Left lung (tissue), 10 donors: ENCODE measurements around the gene RASIP1. TPM values are rescaled to one million over a fixed set of nuclear protein-coding genes. Genes with fewer than 3 reads are reported as not detected.
"Not testable (repeated sequence)": the region's sequence is repeated elsewhere in the genome, so short reads cannot be mapped to it uniquely, and the experiment has no call there.

Experiments
- ATAC-seq: fragments of 200-7000 bp; cut with Tn5 transposase; one replicate; pipeline ENCODE4 v1.9.1; 2020; ENCODE audit warnings: moderate library complexity
- DNase-seq, 4 donors: peaks; one replicate each; pipeline ENCODE4 v3.0.0-alpha.2; 2013 to 2020
- H3K27ac ChIP-seq, 2 donors: fragments of 200-600 bp; sonication (generic) in 1 of 2; one replicate each; pipeline versions ENCODE4 v1.5.0 to v1.8.0; 2020 to 2021
- H3K27me3 ChIP-seq, 2 donors: fragments of 200-600 bp; sonication (generic) in 1 of 2; one replicate each; pipeline versions ENCODE4 v1.5.0 to v1.8.0; 2020 to 2021
- H3K36me3 ChIP-seq, 2 donors: fragments of 200-600 bp; sonication (generic) in 1 of 2; one replicate each; pipeline versions ENCODE4 v1.5.0 to v1.8.0; 2020 to 2021
- H3K4me1 ChIP-seq, 2 donors: fragments of 200-600 bp; one replicate each; pipeline ENCODE4 v1.8.0; 2021
- H3K4me3 ChIP-seq, 2 donors: fragments of 200-600 bp; sonication (generic) in 1 of 2; one replicate each; pipeline versions ENCODE4 v1.5.0 to v1.8.0; 2020 to 2021; ENCODE audit warnings: mild to moderate bottlenecking in 1 of 2
- H3K9me3 ChIP-seq, 2 donors: fragments of 200-600 bp; sonication (generic) in 1 of 2; one replicate each; pipeline versions ENCODE4 v1.5.0 to v1.8.0; 2020 to 2021
- CTCF ChIP-seq, 2 donors: fragments of 200-600 bp; sonication (generic) in 1 of 2; IDR thresholded peaks; one replicate each; pipeline versions ENCODE4 v1.5.0 to v1.8.0; 2021; ENCODE audit warnings: antibody characterized with exemption in 2 of 2
- intact Hi-C, 2 donors: fragments of 100-400 bp; cut with DNase I; formaldehyde crosslinking; loops; one replicate each; pipeline versions ENCODE4 v1.11.2 to v1.14.2; 2022
- polyA plus RNA-seq, 6 donors: library from polyadenylated mRNA; unstranded; fragments of 120-200 nt; gene quantifications; one replicate each; pipeline ENCODE4 v1.2.1, GENCODE V29; 2013; ENCODE audit not compliant: insufficient read length in 6 of 6
- total RNA-seq, 2 donors: library from RNA; stranded (reverse); fragmentation: NEBNext Ultra II Directional; extraction: Animal tissue kit (Norgen Biotek cat#: 25700); gene quantifications; one replicate each; pipeline ENCODE4 v1.2.1, GENCODE V29; 2021
- donor health status: DM: no; HTN: yes; CAD: no.
- donor health status: DM: no; HTN: no; CAD: no.

The RASIP1 gene
- total and polyA plus RNA-seq, 8 donors: 15.0 to 29.9 (median 23.8) TPM

GRCh38 chr19:48770734-48771472, 30.5 kb upstream of the RASIP1 start:
- H3K4me3 ChIP-seq: no peak overlapping the region
- DNase-seq (no peak), ATAC-seq (no peak)
- H3K27ac ChIP-seq: no peak overlapping the region
- H3K36me3 ChIP-seq: no peaks in the 10 kb centered on the region
- H3K27me3 ChIP-seq: peaks cover 0 to 12% of the 10 kb centered on the region in 2 donors
- H3K4me1 ChIP-seq: peaks cover 0 to 10% of the 10 kb centered on the region in 2 donors
- no peaks in the 10 kb centered on the region for H3K9me3 ChIP-seq
- TF ChIP-seq CTCF (IDR thresholded peaks at IDR 0.05): no peak
- intact Hi-C loops: no loop called here

GRCh38 chr19:48770266-48770665, 29.9 kb upstream of the RASIP1 start:
- Histone ChIP-seq H3K27me3 (peaks cover 0 to 12% of the 10 kb centered on the region in 2 donors), H3K36me3 (no peaks in the 10 kb centered on the region), H3K4me3 (no peak overlapping the region), H3K27ac (no peak overlapping the region), H3K9me3 (no peaks in the 10 kb centered on the region), H3K4me1 (peaks cover 0 to 10% of the 10 kb centered on the region in 2 donors)
- TF ChIP-seq CTCF (IDR thresholded peaks at IDR 0.05): no peak
- intact Hi-C loops: no loop called here
- no peak for DNase-seq
- peak; percentile 33 for ATAC-seq

- H3K27me3 ChIP-seq: peaks cover 0 to 12% of the 10 kb centered on the region in 2 donors
- H3K36me3 ChIP-seq: no peaks in the 10 kb centered on the region
- DNase-seq (no peak), ATAC-seq (peak; percentile 42)
- H3K4me3 ChIP-seq: no peak overlapping the region
- TF ChIP-seq CTCF (IDR thresholded peaks at IDR 0.05): no peak
- intact Hi-C loops: no loop called here
- no peak overlapping the region for H3K27ac ChIP-seq
- no peaks in the 10 kb centered on the region for H3K9me3 ChIP-seq
- H3K4me1 ChIP-seq: peaks cover 0 to 10% of the 10 kb centered on the region in 2 donors
Observed at GRCh38 chr19:48768994-48769713, 28.7 kb upstream of the RASIP1 start.

GRCh38 chr19:48768171-48768753, 27.9 kb upstream of the RASIP1 start:
- peaks cover 0 to 12% of the 10 kb centered on the region in 2 donors for H3K27me3 ChIP-seq
- ATAC-seq, intact Hi-C loops, H3K4me1 ChIP-seq, H3K9me3 ChIP-seq, H3K4me3 ChIP-seq, H3K27ac ChIP-seq, H3K36me3 ChIP-seq: not testable (repeated sequence)
- DNase-seq: peak in 1 of 4 donors; percentile 0

- H3K36me3 ChIP-seq, H3K9me3 ChIP-seq, H3K4me1 ChIP-seq, H3K27ac ChIP-seq, DNase-seq, H3K4me3 ChIP-seq, intact Hi-C loops, ATAC-seq: not testable (repeated sequence)
- H3K27me3 ChIP-seq: peaks cover 0 to 14% of the 10 kb centered on the region in 2 donors
Observed at GRCh38 chr19:48765816-48766215, 25.4 kb upstream of the RASIP1 start.
